Panc1 (cell line): Measurements from ENCODE around the gene PLK5.

Source experiments
- POLR2AphosphoS5 ChIP-seq: IDR thresholded peaks from 2 replicates; pipeline ENCODE4 v1.6.1; 2012; ENCODE audit warnings: mild to moderate bottlenecking, low read depth, low read length, moderate library complexity
- SIN3A ChIP-seq: IDR thresholded peaks from 2 replicates; pipeline ENCODE4 v1.6.1; 2012; ENCODE audit warnings: low read depth, mild to moderate bottlenecking, low read length, moderate library complexity, borderline replicate concordance; ENCODE audit not compliant: insufficient read depth
- TCF7L2 ChIP-seq: IDR thresholded peaks from 2 replicates; pipeline ENCODE4 v1.6.1; 2011; ENCODE audit warnings: mild to moderate bottlenecking, low read depth, low read length, inconsistent platforms
- TF ChIP-seq, protein P1 (sequence below): fragments of 450-650 bp; IDR thresholded peaks from 2 replicates; pipeline ENCODE4 v1.5.1; 2017; ENCODE audit warnings: mild to moderate bottlenecking
- TF ChIP-seq, protein P2 (sequence below), 2 experiments: IDR thresholded peaks; 2 replicates each; pipeline ENCODE4 v1.6.1; 2011 to 2012; ENCODE audit warnings: low read depth in 2 of 2, control low read depth in 1 of 2, low read length in 1 of 2, mild to moderate bottlenecking in 1 of 2, moderate library complexity in 1 of 2; ENCODE audit not compliant: insufficient read depth in 1 of 2

DNA sequence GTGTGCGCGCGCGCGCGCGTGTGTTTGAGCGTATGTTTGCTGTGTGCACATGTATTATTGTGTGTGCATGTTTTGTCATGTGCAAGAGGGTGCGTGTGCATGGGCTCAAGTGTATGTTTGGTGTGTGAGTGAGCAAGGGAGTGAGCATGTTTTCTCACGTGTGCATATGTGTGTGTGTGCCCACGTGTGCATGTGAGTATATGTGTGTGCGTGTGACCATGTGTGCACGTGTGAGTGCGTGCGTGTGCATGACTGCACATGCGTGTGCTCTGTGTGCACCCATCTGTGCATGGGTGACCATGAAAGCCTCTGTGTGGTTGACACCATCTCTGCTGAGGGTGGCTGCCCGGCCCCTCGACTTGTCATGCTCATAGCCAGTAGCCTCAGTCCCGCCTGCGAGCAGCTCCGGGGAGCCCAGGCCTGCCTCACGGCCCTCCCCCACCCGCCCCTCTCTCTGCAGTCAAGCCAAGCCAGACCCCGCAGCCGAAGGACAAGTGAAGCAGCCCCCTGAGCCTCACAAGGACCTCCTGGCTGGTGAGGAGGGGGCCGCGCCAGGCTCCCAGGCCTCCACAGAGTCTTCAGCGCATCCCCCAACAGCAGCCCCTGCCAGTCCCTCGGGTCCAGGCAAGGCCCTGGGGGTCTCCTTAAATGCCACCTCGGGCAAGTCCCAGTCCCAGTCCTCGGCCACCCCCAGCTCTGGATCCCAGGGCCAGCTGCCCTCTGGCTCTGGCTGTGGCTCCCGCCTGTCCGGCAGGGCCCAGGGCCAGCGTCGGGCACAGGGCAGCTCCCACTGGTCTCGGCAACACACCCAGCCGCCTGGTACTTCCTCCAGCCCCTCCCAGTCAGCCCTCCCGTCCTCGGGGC is 26.9 kb upstream of the PLK5 start:
- TF ChIP-seq, protein P1, sequence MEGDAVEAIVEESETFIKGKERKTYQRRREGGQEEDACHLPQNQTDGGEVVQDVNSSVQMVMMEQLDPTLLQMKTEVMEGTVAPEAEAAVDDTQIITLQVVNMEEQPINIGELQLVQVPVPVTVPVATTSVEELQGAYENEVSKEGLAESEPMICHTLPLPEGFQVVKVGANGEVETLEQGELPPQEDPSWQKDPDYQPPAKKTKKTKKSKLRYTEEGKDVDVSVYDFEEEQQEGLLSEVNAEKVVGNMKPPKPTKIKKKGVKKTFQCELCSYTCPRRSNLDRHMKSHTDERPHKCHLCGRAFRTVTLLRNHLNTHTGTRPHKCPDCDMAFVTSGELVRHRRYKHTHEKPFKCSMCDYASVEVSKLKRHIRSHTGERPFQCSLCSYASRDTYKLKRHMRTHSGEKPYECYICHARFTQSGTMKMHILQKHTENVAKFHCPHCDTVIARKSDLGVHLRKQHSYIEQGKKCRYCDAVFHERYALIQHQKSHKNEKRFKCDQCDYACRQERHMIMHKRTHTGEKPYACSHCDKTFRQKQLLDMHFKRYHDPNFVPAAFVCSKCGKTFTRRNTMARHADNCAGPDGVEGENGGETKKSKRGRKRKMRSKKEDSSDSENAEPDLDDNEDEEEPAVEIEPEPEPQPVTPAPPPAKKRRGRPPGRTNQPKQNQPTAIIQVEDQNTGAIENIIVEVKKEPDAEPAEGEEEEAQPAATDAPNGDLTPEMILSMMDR, result no peak
- TF ChIP-seq, protein P2, sequence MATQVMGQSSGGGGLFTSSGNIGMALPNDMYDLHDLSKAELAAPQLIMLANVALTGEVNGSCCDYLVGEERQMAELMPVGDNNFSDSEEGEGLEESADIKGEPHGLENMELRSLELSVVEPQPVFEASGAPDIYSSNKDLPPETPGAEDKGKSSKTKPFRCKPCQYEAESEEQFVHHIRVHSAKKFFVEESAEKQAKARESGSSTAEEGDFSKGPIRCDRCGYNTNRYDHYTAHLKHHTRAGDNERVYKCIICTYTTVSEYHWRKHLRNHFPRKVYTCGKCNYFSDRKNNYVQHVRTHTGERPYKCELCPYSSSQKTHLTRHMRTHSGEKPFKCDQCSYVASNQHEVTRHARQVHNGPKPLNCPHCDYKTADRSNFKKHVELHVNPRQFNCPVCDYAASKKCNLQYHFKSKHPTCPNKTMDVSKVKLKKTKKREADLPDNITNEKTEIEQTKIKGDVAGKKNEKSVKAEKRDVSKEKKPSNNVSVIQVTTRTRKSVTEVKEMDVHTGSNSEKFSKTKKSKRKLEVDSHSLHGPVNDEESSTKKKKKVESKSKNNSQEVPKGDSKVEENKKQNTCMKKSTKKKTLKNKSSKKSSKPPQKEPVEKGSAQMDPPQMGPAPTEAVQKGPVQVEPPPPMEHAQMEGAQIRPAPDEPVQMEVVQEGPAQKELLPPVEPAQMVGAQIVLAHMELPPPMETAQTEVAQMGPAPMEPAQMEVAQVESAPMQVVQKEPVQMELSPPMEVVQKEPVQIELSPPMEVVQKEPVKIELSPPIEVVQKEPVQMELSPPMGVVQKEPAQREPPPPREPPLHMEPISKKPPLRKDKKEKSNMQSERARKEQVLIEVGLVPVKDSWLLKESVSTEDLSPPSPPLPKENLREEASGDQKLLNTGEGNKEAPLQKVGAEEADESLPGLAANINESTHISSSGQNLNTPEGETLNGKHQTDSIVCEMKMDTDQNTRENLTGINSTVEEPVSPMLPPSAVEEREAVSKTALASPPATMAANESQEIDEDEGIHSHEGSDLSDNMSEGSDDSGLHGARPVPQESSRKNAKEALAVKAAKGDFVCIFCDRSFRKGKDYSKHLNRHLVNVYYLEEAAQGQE (IDR thresholded peaks at IDR 0.05; ENCODE audit: insufficient read depth in 1 of 2, low read depth in 2 of 2, low read length in 1 of 2), result no peak
- TF ChIP-seq SIN3A, result no peak
- no peak for TF ChIP-seq POLR2AphosphoS5
- no peak for TF ChIP-seq TCF7L2
